ENCODE results near the gene TPX2. TPM values are rescaled to one million over a fixed set of nuclear protein-coding genes. Genes with fewer than 3 reads are reported as not detected.

TPX2 gene
- total and polyA plus RNA-seq, 2 donors (not counting 1 experiment from before 2014, with no cell fraction given): 0.30 to 0.31 TPM

DNA sequence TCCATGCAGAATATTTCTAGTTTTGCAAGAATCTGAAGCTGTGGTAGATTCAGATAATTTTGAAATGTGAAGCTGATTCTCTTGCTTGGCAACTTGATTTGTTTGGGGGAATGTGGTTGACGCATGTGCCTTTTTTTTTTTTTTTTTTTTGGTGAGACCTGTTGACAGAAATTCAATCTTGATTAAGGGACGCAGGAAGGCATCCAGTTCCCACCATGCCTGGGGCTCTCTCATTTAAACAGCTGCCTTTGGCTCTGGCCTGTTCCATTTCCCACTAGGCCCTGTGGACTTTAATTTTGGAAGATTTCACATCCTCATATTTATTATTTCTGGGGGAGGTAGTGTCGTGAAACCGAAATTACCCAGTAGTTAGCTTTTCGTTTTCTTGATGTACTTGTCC, 8.6 kb downstream of the TPX2 start:
- DNase-seq (no peak), ATAC-seq (ENCODE audit: low read depth) (no peak)
- TF ChIP-seq EZH2 (IDR thresholded peaks at IDR 0.05; ENCODE audit: borderline replicate concordance, insufficient read depth, low read depth, low read length, poor library complexity, severe bottlenecking): no peak
- TF ChIP-seq CTCF (IDR thresholded peaks at IDR 0.05): no peak
- H4K20me1 ChIP-seq (ENCODE audit: control insufficient read depth, insufficient read depth, low read length, poor library complexity, severe bottlenecking): no peaks in the 10 kb centered on the region
- intact Hi-C loops (cut with micrococcal nuclease): no loop called here
- 91% methylated on average over 1 of the region's 5 CpGs for WGBS (ENCODE audit: insufficient coverage)
- POLR2A ChIA-PET: no interaction called here
- no peak overlapping the region for H3K27ac ChIP-seq (ENCODE audit: low read length in 2 of 2)
- CTCF ChIA-PET: interaction anchor here (0.7 kb wide), 1 partner anchor 56 kb away, joined by 3 read pairs; no protein-coding TSS in a partner anchor
- peaks cover 5% of the 10 kb centered on the region for H3K4me1 Mint-ChIP-seq
- no peak overlapping the region for H3K27ac Mint-ChIP-seq
- no peaks in the 10 kb centered on the region for H3K9me3 Mint-ChIP-seq (ENCODE audit: insufficient read depth)
- H3K4me3 Mint-ChIP-seq: no peak overlapping the region
- no peaks in the 10 kb centered on the region for H3K4me1 ChIP-seq (ENCODE audit: control insufficient read depth in 2 of 2, insufficient read depth in 2 of 2, low read length in 2 of 2)
- no peaks in the 10 kb centered on the region for H3K9me3 ChIP-seq (ENCODE audit: control extremely low read depth in 1 of 3, control insufficient read depth in 2 of 3, insufficient read depth in 1 of 3, low read length in 2 of 3)
- H3K4me2 ChIP-seq (replicated peaks; ENCODE audit: low read depth, low read length, poor library complexity, severe bottlenecking): no peak overlapping the region
- peaks cover 23% of the 10 kb centered on the region for H3K79me2 ChIP-seq (ENCODE audit: control insufficient read depth, insufficient read depth, low read length)
- H3K9ac ChIP-seq (ENCODE audit: low read length): no peak overlapping the region
- H3K27me3 Mint-ChIP-seq: no peaks in the 10 kb centered on the region
- no peaks in the 10 kb centered on the region for H3K27me3 ChIP-seq (replicated peaks in 1 of 4; ENCODE audit: control extremely low read depth in 1 of 4, control insufficient read depth in 3 of 4, insufficient read depth in 4 of 4, low read length in 3 of 4)
- no peaks in the 10 kb centered on the region for H3K36me3 ChIP-seq (replicated peaks in 1 of 2; ENCODE audit: control extremely low read depth in 1 of 2, control insufficient read depth in 1 of 2, extremely low read depth in 1 of 2, insufficient read depth in 2 of 2, low read length in 1 of 2)
- no peak overlapping the region for H2AFZ ChIP-seq (ENCODE audit: insufficient read depth, low read depth, low read length, poor library complexity, severe bottlenecking)
- no peak overlapping the region for H3K4me3 ChIP-seq (ENCODE audit: control extremely low read depth in 1 of 5, extremely low read depth in 1 of 5, insufficient read depth in 1 of 5, low read depth in 2 of 5, low read length in 4 of 5)

DNA sequence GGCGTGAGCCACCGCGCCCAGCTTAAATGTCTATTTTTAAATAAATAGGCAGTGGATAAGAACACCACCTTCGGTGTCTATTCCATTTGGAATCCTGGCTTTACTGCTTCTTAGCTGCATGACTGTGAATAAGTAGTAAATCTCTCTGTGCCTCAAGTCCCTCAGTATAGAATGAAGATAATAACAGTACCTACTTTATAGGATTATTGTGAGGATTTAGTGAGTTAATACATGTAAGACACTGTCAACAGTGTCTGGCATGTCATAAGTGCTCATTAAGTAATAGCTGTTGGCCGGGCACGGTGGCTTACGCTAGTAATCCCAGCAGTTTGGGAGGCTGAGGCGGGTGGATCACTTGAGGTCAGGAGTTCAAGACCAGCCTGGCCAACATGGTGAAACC, 10.1 kb downstream of the TPX2 start:
- Histone ChIP-seq H3K4me1 (ENCODE audit: control insufficient read depth in 2 of 2, insufficient read depth in 2 of 2, low read length in 2 of 2) (no peaks in the 10 kb centered on the region), H3K9me3 (ENCODE audit: control extremely low read depth in 1 of 3, control insufficient read depth in 2 of 3, insufficient read depth in 1 of 3, low read length in 2 of 3) (no peaks in the 10 kb centered on the region), H3K27me3 (replicated peaks in 1 of 4; ENCODE audit: control extremely low read depth in 1 of 4, control insufficient read depth in 3 of 4, insufficient read depth in 4 of 4, low read length in 3 of 4) (no peaks in the 10 kb centered on the region), H2AFZ (ENCODE audit: insufficient read depth, low read depth, low read length, poor library complexity, severe bottlenecking) (no peak overlapping the region), H3K27ac (ENCODE audit: low read length in 2 of 2) (no peak overlapping the region), H4K20me1 (ENCODE audit: control insufficient read depth, insufficient read depth, low read length, poor library complexity, severe bottlenecking) (no peaks in the 10 kb centered on the region), H3K4me3 (ENCODE audit: control extremely low read depth in 1 of 5, extremely low read depth in 1 of 5, insufficient read depth in 1 of 5, low read depth in 2 of 5, low read length in 4 of 5) (no peak overlapping the region), H3K36me3 (replicated peaks in 1 of 2; ENCODE audit: control extremely low read depth in 1 of 2, control insufficient read depth in 1 of 2, extremely low read depth in 1 of 2, insufficient read depth in 2 of 2, low read length in 1 of 2) (no peaks in the 10 kb centered on the region), H3K79me2 (ENCODE audit: control insufficient read depth, insufficient read depth, low read length) (peaks cover 21% of the 10 kb centered on the region), H3K4me2 (replicated peaks; ENCODE audit: low read depth, low read length, poor library complexity, severe bottlenecking) (no peak overlapping the region), H3K9ac (ENCODE audit: low read length) (no peak overlapping the region)
- DNase-seq: no peak
- ChIA-PET POLR2A (no interaction called here), CTCF (no interaction called here)
- TF ChIP-seq EZH2 (IDR thresholded peaks at IDR 0.05; ENCODE audit: borderline replicate concordance, insufficient read depth, low read depth, low read length, poor library complexity, severe bottlenecking): no peak
- no peak for TF ChIP-seq CTCF (IDR thresholded peaks at IDR 0.05)
- intact Hi-C loops (cut with micrococcal nuclease): no loop called here
- Mint-ChIP-seq H3K4me1 (peaks cover 5% of the 10 kb centered on the region), H3K4me3 (no peak overlapping the region), H3K27me3 (no peaks in the 10 kb centered on the region), H3K9me3 (ENCODE audit: insufficient read depth) (no peaks in the 10 kb centered on the region), H3K27ac (no peak overlapping the region)
- 100% methylated on average over 4 of the region's 8 CpGs for WGBS (ENCODE audit: insufficient coverage)
- ATAC-seq (ENCODE audit: low read depth): no peak

Measured in B cell (primary cell).